B cell (primary cell): Measurements from ENCODE around the gene STK4. TPM values are rescaled to one million over a fixed set of nuclear protein-coding genes. Genes with fewer than 3 reads are reported as not detected.

Experiments used
- ATAC-seq: fragments of 200-7000 bp; cut with Tn5 transposase; one replicate; pipeline ENCODE4 v1.10.0; 2021; ENCODE audit warnings: low read depth, mild to moderate bottlenecking, moderate number of reproducible peaks, moderate library complexity
- CTCF ChIA-PET: fragments of 350-600 bp; sonication (Branson Sonifier 250); formaldehyde crosslinking; loops from one replicate; lab custom pipeline; 2021; ENCODE audit warnings: antibody characterized with exemption, inconsistent platforms; lab: Charles Lee
- POLR2A ChIA-PET: fragments of 350-600 bp; sonication (Branson Sonifier 250); formaldehyde crosslinking; loops from one replicate; lab custom pipeline; 2021; ENCODE audit warnings: antibody characterized with exemption; lab: Charles Lee
- DNase-seq: peaks from one replicate; pipeline ENCODE4 v3.0.0; 2013
- H2AFZ ChIP-seq: 2 replicates; pipeline ENCODE4 v1.6.1; 2012; ENCODE audit warnings: mild to moderate bottlenecking, low read depth, low read length; ENCODE audit not compliant: insufficient read depth, poor library complexity, severe bottlenecking
- H3K27ac ChIP-seq, 2 donors: 1 replicate in 1 of 2; 2 replicates in 1 of 2; pipeline ENCODE4 v1.5.1; 2012 to 2013; ENCODE audit warnings: low read length in 2 of 2, mild to moderate bottlenecking in 2 of 2, moderate library complexity in 1 of 2
- H3K27me3 ChIP-seq, 4 experiments: fragments of 200-600 bp in 1 of 4; sonication (generic) in 1 of 4; replicated peaks in 1 of 4; 1 replicate in 2 of 4; 2 replicates in 2 of 4; pipeline versions ENCODE4 v1.6.1 to v1.7.0; 2013 to 2016; ENCODE audit warnings: low read length in 3 of 4, mild to moderate bottlenecking in 2 of 4, mixed read lengths in 1 of 4, moderate library complexity in 1 of 4; ENCODE audit not compliant: insufficient read depth in 4 of 4, control insufficient read depth in 3 of 4; ENCODE audit errors: control extremely low read depth in 1 of 4
- H3K36me3 ChIP-seq, 2 experiments: replicated peaks in 1 of 2; 1 replicate in 1 of 2; 2 replicates in 1 of 2; pipeline versions ENCODE4 v1.6.1 to v1.7.1; 2013; ENCODE audit warnings: low read length in 1 of 2; ENCODE audit not compliant: insufficient read depth in 2 of 2, control insufficient read depth in 1 of 2; ENCODE audit errors: control extremely low read depth in 1 of 2, extremely low read depth in 1 of 2
- H3K4me1 ChIP-seq, 2 donors: fragments of 200-600 bp in 1 of 2; sonication (generic) in 1 of 2; 1 replicate in 1 of 2; 2 replicates in 1 of 2; pipeline versions ENCODE4 v1.5.1 to v1.6.1; 2013 to 2017; ENCODE audit warnings: low read length in 2 of 2; ENCODE audit not compliant: control insufficient read depth in 2 of 2, insufficient read depth in 2 of 2
- H3K4me2 ChIP-seq: replicated peaks from 2 replicates; pipeline ENCODE3; 2012; ENCODE audit warnings: mild to moderate bottlenecking, low read depth, low read length; ENCODE audit not compliant: poor library complexity, severe bottlenecking
- H3K4me3 ChIP-seq, 5 experiments: fragments of 200-600 bp in 1 of 5; sonication (generic) in 1 of 5; 1 replicate in 3 of 5; 2 replicates in 2 of 5; pipeline versions ENCODE4 v1.5.1 to v1.7.0; 2011 to 2016; ENCODE audit warnings: low read length in 4 of 5, mild to moderate bottlenecking in 4 of 5, low read depth in 2 of 5, control low read depth in 1 of 5, moderate library complexity in 1 of 5; ENCODE audit not compliant: insufficient read depth in 1 of 5; ENCODE audit errors: control extremely low read depth in 1 of 5, extremely low read depth in 1 of 5
- H3K79me2 ChIP-seq: fragments of 200-600 bp; sonication (generic); one replicate; pipeline ENCODE4 v1.6.0; 2016; ENCODE audit warnings: low read length; ENCODE audit not compliant: control insufficient read depth, insufficient read depth
- H3K9ac ChIP-seq: fragments of 200-600 bp; sonication (generic); 2 replicates; pipeline ENCODE4 v1.6.1; 2017; ENCODE audit warnings: mild to moderate bottlenecking, low read length, moderate library complexity
- H3K9me3 ChIP-seq, 3 donors: one replicate each; pipeline versions ENCODE4 v1.6.1 to v1.7.1; 2013; ENCODE audit warnings: low read length in 2 of 3; ENCODE audit not compliant: control insufficient read depth in 2 of 3, insufficient read depth in 1 of 3; ENCODE audit errors: control extremely low read depth in 1 of 3
- H4K20me1 ChIP-seq: 2 replicates; pipeline ENCODE4 v1.6.0; 2012; ENCODE audit warnings: mild to moderate bottlenecking, low read length; ENCODE audit not compliant: insufficient read depth, control insufficient read depth, poor library complexity, severe bottlenecking
- H3K27ac Mint-ChIP-seq: one replicate; pipeline ENCODE4 v1.8.0; 2021; ENCODE audit warnings: mixed read lengths
- H3K27me3 Mint-ChIP-seq: one replicate; pipeline ENCODE4 v1.8.0; 2021; ENCODE audit warnings: mixed read lengths
- H3K4me1 Mint-ChIP-seq: one replicate; pipeline ENCODE4 v1.8.0; 2021; ENCODE audit warnings: mixed read lengths
- H3K4me3 Mint-ChIP-seq: one replicate; pipeline ENCODE4 v1.8.0; 2021; ENCODE audit warnings: mixed read lengths
- H3K9me3 Mint-ChIP-seq: one replicate; pipeline ENCODE4 v1.8.0; 2022; ENCODE audit warnings: mixed read lengths; ENCODE audit not compliant: insufficient read depth
- EZH2 ChIP-seq: IDR thresholded peaks from 2 replicates; pipeline ENCODE4 v1.6.1; 2012; ENCODE audit warnings: borderline replicate concordance, low read depth, mild to moderate bottlenecking, moderate library complexity, low read length; ENCODE audit not compliant: insufficient read depth, poor library complexity, severe bottlenecking
- WGBS: methylation state at CpG from one replicate; pipeline ENCODE4 v1.1.5; 2013; ENCODE audit warnings: missing lambda C conversion rate; ENCODE audit not compliant: insufficient coverage; 5-methylcytosine and 5-hydroxymethylcytosine counted together
- intact Hi-C: fragments of 100-400 bp; cut with micrococcal nuclease; formaldehyde crosslinking; loops from one replicate; pipeline ENCODE4 v1.10.0; 2022
- polyA plus RNA-seq: library from polyadenylated mRNA; depleted of rRNA; stranded (reverse); fragments of >200 nt; gene quantifications from 2 replicates; pipeline ENCODE4 v1.2.3, GENCODE V29; 2012
- total RNA-seq, 2 donors: library from RNA; stranded (reverse); fragments of 120-200 nt in 1 of 2; gene quantifications; 1 replicate in 1 of 2; 2 replicates in 1 of 2; pipeline versions ENCODE4 v1.2.3 to v1.2.4, GENCODE V29; 2013 to 2022
- TF ChIP-seq, protein P1 (sequence below): fragments of 200-600 bp; IDR thresholded peaks from one replicate; pipeline ENCODE4 v1.8.0; 2022; ENCODE audit warnings: antibody characterized with exemption, mild to moderate bottlenecking

The STK4 gene
- total and polyA plus RNA-seq, 2 donors (not counting 1 experiment from before 2014, with no cell fraction given): 38.9 to 324 TPM

DNA sequence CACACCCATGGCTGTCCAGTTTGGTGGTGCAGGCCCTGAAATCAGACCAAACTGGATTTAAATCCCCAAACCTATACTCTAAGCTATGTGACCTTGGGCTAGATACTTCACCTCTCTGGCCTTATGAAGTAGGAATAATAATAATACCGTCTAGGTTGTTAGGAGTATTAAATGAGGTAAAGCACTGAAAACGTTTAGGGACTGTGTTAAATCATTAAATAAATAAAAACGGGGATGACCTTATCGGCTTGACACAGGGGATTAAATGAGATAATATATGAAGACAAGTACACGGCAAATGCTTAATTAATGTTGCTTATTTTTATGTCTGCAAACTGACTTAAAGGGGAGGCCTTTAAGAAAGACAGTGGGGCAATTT is 672 bp upstream of the STK4 start:
- no peaks in the 10 kb centered on the region for H3K27me3 ChIP-seq
- H3K4me2 ChIP-seq: peak overlapping the region; percentile 76
- intact Hi-C loops: loop anchor here (1.0 to 10.0 kb wide), 6 partner anchors 25 to 825 kb away; partner anchors contain the start of genes DNTTIP1, PKIG, SERINC3 and WFDC3
- H3K36me3 ChIP-seq: peaks cover 0 to 2% of the 10 kb centered on the region in 2 experiments
- H3K27ac ChIP-seq: peak overlapping the region; percentile 91
- peak overlapping the region; percentile 45 to 99 (median 89) for H3K4me3 ChIP-seq
- TF ChIP-seq, protein P1, sequence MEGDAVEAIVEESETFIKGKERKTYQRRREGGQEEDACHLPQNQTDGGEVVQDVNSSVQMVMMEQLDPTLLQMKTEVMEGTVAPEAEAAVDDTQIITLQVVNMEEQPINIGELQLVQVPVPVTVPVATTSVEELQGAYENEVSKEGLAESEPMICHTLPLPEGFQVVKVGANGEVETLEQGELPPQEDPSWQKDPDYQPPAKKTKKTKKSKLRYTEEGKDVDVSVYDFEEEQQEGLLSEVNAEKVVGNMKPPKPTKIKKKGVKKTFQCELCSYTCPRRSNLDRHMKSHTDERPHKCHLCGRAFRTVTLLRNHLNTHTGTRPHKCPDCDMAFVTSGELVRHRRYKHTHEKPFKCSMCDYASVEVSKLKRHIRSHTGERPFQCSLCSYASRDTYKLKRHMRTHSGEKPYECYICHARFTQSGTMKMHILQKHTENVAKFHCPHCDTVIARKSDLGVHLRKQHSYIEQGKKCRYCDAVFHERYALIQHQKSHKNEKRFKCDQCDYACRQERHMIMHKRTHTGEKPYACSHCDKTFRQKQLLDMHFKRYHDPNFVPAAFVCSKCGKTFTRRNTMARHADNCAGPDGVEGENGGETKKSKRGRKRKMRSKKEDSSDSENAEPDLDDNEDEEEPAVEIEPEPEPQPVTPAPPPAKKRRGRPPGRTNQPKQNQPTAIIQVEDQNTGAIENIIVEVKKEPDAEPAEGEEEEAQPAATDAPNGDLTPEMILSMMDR: no peak
- no peak for TF ChIP-seq EZH2
- peak overlapping the region; percentile 94 for H3K4me3 Mint-ChIP-seq
- H3K4me1 ChIP-seq: peaks cover 44 to 59% of the 10 kb centered on the region in 2 donors
- H3K4me1 Mint-ChIP-seq: peaks cover 48% of the 10 kb centered on the region
- ChIA-PET CTCF (interaction anchor here (1.5 to 4.1 kb wide), 7 partner anchors 13 to 78 kb away, joined by 3 to 32 read pairs (median 4); no protein-coding TSS in a partner anchor), POLR2A (interaction anchor here (1.1 to 5.6 kb wide), 3 partner anchors 13 to 25 kb away, joined by 4 to 43 read pairs (median 4); no protein-coding TSS in a partner anchor)
- no peaks in the 10 kb centered on the region for H3K9me3 Mint-ChIP-seq
- WGBS: 58% methylated on average over 4 of the region's 5 CpGs
- no peaks in the 10 kb centered on the region for H3K9me3 ChIP-seq
- DNase-seq (no peak), ATAC-seq (no peak)
- peak overlapping the region; percentile 84 for H3K9ac ChIP-seq
- H3K27me3 Mint-ChIP-seq: no peaks in the 10 kb centered on the region
- H4K20me1 ChIP-seq: peaks cover 5% of the 10 kb centered on the region
- peaks cover 71% of the 10 kb centered on the region for H3K79me2 ChIP-seq
- peak overlapping the region; percentile 98 for H3K27ac Mint-ChIP-seq
- H2AFZ ChIP-seq: peak overlapping the region; percentile 80

DNA sequence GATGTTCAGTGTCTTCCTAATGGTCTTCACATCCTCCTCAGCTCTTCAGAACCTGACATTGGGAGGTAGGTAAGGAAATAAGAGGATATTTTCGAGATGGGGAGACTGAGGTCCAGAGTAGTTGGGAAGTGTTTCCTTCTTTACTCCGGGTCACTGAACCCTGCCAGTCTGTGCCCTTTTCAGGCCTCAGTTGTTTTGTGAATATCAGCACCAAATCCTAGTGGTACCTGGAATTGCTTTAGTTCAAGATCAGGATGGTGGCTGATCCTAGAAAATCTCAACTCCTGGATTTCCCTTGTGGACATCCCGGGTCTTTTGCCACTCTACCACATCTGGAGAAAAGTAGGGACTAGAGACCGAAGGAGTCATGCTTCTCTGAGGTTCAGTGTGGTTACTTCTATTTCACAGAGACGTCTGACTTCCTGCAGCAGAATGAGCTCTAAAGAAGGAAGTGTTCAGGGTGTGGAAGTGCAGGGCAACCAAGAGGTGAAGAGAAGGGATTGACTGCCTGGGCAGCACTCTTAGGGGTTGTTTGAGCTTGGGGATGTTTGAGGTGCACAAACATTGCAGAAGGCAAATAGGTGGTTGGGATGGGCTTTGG is 995 bp downstream of the STK4 start:
- H3K27me3 Mint-ChIP-seq: no peaks in the 10 kb centered on the region
- Histone ChIP-seq H4K20me1 (peaks cover 5% of the 10 kb centered on the region), H3K9ac (peak overlapping the region; percentile 84), H3K27ac (peak overlapping the region; percentile 91), H3K4me3 (peak overlapping the region; percentile 86 to 99 (median 90)), H3K4me2 (peak overlapping the region; percentile 76), H3K4me1 (peaks cover 54 to 68% of the 10 kb centered on the region in 2 donors), H3K36me3 (peaks cover 2 to 10% of the 10 kb centered on the region in 2 experiments), H3K79me2 (peaks cover 73% of the 10 kb centered on the region), H3K9me3 (no peaks in the 10 kb centered on the region), H3K27me3 (no peaks in the 10 kb centered on the region), H2AFZ (no peak overlapping the region)
- WGBS: 0% methylated on average over 5 of the region's 5 CpGs
- peak overlapping the region; percentile 98 for H3K27ac Mint-ChIP-seq
- ChIA-PET POLR2A (interaction anchor here (0.6 to 5.6 kb wide), 7 partner anchors 8 to 82 kb away, joined by 3 to 43 read pairs (median 4); partner anchors contain the start of genes PABPC1L and YWHAB), CTCF (interaction anchor here (0.7 to 4.1 kb wide), 5 partner anchors 11 to 404 kb away, joined by 3 to 32 read pairs (median 4); no protein-coding TSS in a partner anchor)
- TF ChIP-seq EZH2: no peak
- TF ChIP-seq, protein P1: no peak
- H3K4me3 Mint-ChIP-seq: peak overlapping the region; percentile 94
- H3K4me1 Mint-ChIP-seq: peaks cover 58% of the 10 kb centered on the region
- intact Hi-C loops: loop anchor here (1.0 to 10.0 kb wide), 7 partner anchors 8 to 823 kb away; partner anchors contain the start of genes DNTTIP1, PKIG, SERINC3 and WFDC3
- DNase-seq (peak; percentile 73), ATAC-seq (peak; percentile 35)
- H3K9me3 Mint-ChIP-seq: no peaks in the 10 kb centered on the region
